ENCODE data around the gene CCL1.

The CCL1 gene

DNA sequence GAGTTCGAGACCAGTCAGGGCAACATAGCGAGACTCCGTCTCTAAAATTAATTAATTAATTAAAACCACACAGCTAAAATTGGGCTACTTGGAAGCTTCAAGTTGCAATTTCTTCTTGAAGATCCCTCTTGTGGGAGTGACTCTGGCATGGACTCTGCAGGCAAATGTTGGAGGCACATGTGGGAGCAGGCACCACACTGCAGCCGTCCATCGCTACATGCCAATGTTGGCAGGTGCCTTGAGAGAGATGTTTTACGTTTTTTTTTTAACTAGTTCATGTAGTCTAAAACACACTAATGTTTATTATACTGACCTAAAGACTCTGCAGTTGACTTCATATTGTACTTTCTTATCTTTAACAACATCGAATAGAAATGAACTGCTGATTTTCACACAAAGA lies 51.7 kb downstream of the CCL1 start:
- H3K27ac ChIP-seq (ENCODE audit: insufficient read depth, low read length, poor library complexity, severe bottlenecking): no peak overlapping the region
- no peaks in the 10 kb centered on the region for H3K4me1 ChIP-seq (ENCODE audit: control insufficient read depth, insufficient read depth, low read length, poor library complexity, severe bottlenecking)
- no peaks in the 10 kb centered on the region for H3K9me3 ChIP-seq (ENCODE audit: control insufficient read depth, low read length)
- DNase-seq: no peak
- no peak overlapping the region for H3K4me3 ChIP-seq (ENCODE audit: insufficient read depth, low read depth, low read length, poor library complexity, severe bottlenecking)
- H3K27me3 ChIP-seq (replicated peaks; ENCODE audit: control insufficient read depth, insufficient read depth, low read length, poor library complexity, severe bottlenecking): no peaks in the 10 kb centered on the region
- H3K36me3 ChIP-seq (ENCODE audit: control insufficient read depth, insufficient read depth, low read length): no peaks in the 10 kb centered on the region
